Measurements from ENCODE around the gene KRTAP12-2. TPM values are rescaled to one million over a fixed set of nuclear protein-coding genes. Genes with fewer than 3 reads are reported as not detected.
"Not testable (repeated sequence)": the region's sequence is repeated elsewhere in the genome, so short reads cannot be mapped to it uniquely, and the experiment has no call there.

Gene KRTAP12-2
- total and polyA plus RNA-seq, 12 donors = not detected

- H3K27ac ChIP-seq = no peak overlapping the region
- intact Hi-C loops (cut with DNase I) = no loop called here
- TF ChIP-seq POLR2A (IDR thresholded peaks at IDR 0.05) (no peak), CTCF (IDR thresholded peaks at IDR 0.05) (no peak)
Measured at GRCh38 chr21:44687671-44688070, 20.9 kb upstream of the KRTAP12-2 start.

GRCh38 chr21:44686843-44687561, 20.3 kb upstream of the KRTAP12-2 start:
- 65 to 70% (median 68%) methylated on average over 21 to 25 of the region's 25 CpGs for WGBS, 4 donors
- no peak overlapping the region for H3K4me3 ChIP-seq
- H3K36me3 ChIP-seq (replicated peaks in 1 of 2) = no peaks in the 10 kb centered on the region
- H3K27ac ChIP-seq = no peak overlapping the region
- peak in 1 of 7 donors; percentile 9 for DNase-seq
- intact Hi-C loops (cut with DNase I) = no loop called here
- H3K27me3 ChIP-seq = no peaks in the 10 kb centered on the region
- no peaks in the 10 kb centered on the region for H3K9me3 ChIP-seq (replicated peaks in 1 of 3)
- TF ChIP-seq CTCF (IDR thresholded peaks at IDR 0.05) (no peak), POLR2A (IDR thresholded peaks at IDR 0.05) (no peak)
- no peaks in the 10 kb centered on the region for H3K4me1 ChIP-seq (replicated peaks in 1 of 2)

More at GRCh38 chr21:44687671-44688070, 20.9 kb upstream of the KRTAP12-2 start:
- WGBS, 4 donors = 43 to 52% (median 49%) methylated on average over 11 of the region's 11 CpGs
- no peak overlapping the region for H3K4me3 ChIP-seq
- no peaks in the 10 kb centered on the region for H3K36me3 ChIP-seq (replicated peaks in 1 of 2)
- H3K9me3 ChIP-seq (replicated peaks in 1 of 3) = no peaks in the 10 kb centered on the region
- no peaks in the 10 kb centered on the region for H3K27me3 ChIP-seq
- peak in 1 of 7 donors; percentile 17 for DNase-seq
- no peaks in the 10 kb centered on the region for H3K4me1 ChIP-seq (replicated peaks in 1 of 2)

- no peak for DNase-seq
- Histone ChIP-seq H3K27ac (no peak overlapping the region), H3K4me1 (replicated peaks in 1 of 2) (no peaks in the 10 kb centered on the region), H3K27me3 (no peaks in the 10 kb centered on the region), H3K4me3 (no peak overlapping the region), H3K9me3 (replicated peaks in 1 of 3) (no peaks in the 10 kb centered on the region), H3K36me3 (replicated peaks in 1 of 2) (no peaks in the 10 kb centered on the region)
- no peak for TF ChIP-seq POLR2A (IDR thresholded peaks at IDR 0.05)
- TF ChIP-seq CTCF (IDR thresholded peaks at IDR 0.05) = no peak
- 26 to 56% (median 38%) methylated on average over 8 to 14 of the region's 14 CpGs for WGBS, 4 donors
- intact Hi-C loops (cut with DNase I) = no loop called here
Measured at GRCh38 chr21:44686000-44686781, 19.5 kb upstream of the KRTAP12-2 start.

GRCh38 chr21:44685050-44685449, 18.3 kb upstream of the KRTAP12-2 start:
- H3K36me3 ChIP-seq (replicated peaks in 1 of 2); H3K4me1 ChIP-seq (replicated peaks in 1 of 2); DNase-seq; H3K27ac ChIP-seq; H3K4me3 ChIP-seq; intact Hi-C loops (cut with DNase I); H3K9me3 ChIP-seq (replicated peaks in 1 of 3); H3K27me3 ChIP-seq: not testable (repeated sequence)
- 77 to 95% (median 86%) methylated on average over 5 to 6 of the region's 6 CpGs; no CpG with 5 or more reads in 1 of the 4 donors for WGBS, 4 donors
